Mammary epithelial cell (primary cell): ENCODE measurements around the gene APOLD1.

ENCODE experiments used
- EZH2 ChIP-seq: IDR thresholded peaks from 2 replicates; pipeline ENCODE4 v1.6.1; 2012; ENCODE audit warnings: low read length, inconsistent platforms, borderline replicate concordance
- TF ChIP-seq, protein P1 (sequence below), 2 donors: IDR thresholded peaks in 1 of 2; conservative IDR thresholded peaks in 1 of 2; 2 replicates each; pipeline ENCODE4 v1.5.1; 2011 to 2012; ENCODE audit warnings: inconsistent platforms in 2 of 2, low read length in 2 of 2, mild to moderate bottlenecking in 2 of 2, control low read depth in 1 of 2, low read depth in 1 of 2; ENCODE audit not compliant: insufficient read depth in 1 of 2; ENCODE audit errors: extremely low read depth in 1 of 2

DNA sequence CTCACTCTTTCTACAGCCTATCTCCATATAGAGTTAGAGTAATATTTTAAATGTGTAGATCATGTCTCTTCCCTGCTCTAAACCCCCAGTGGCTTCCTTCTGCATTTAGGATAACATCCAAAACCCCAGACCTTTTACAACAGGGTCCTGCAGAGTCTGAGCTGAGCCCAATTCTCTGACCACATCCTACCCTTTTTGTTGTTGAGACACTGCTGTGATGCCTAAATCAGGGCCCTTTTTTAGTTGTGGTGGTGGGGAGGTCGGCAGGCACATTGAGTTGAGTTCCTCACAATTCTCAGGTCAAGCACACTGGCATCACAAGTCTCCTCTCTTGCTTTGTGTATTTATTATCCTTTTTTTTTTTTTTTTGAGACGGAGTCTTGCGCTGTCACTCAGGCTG is 25.9 kb downstream of the APOLD1 start:
- TF ChIP-seq, protein P1, sequence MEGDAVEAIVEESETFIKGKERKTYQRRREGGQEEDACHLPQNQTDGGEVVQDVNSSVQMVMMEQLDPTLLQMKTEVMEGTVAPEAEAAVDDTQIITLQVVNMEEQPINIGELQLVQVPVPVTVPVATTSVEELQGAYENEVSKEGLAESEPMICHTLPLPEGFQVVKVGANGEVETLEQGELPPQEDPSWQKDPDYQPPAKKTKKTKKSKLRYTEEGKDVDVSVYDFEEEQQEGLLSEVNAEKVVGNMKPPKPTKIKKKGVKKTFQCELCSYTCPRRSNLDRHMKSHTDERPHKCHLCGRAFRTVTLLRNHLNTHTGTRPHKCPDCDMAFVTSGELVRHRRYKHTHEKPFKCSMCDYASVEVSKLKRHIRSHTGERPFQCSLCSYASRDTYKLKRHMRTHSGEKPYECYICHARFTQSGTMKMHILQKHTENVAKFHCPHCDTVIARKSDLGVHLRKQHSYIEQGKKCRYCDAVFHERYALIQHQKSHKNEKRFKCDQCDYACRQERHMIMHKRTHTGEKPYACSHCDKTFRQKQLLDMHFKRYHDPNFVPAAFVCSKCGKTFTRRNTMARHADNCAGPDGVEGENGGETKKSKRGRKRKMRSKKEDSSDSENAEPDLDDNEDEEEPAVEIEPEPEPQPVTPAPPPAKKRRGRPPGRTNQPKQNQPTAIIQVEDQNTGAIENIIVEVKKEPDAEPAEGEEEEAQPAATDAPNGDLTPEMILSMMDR (conservative IDR thresholded peaks at IDR 0.05 in 1 of 2, IDR thresholded peaks at IDR 0.05 in 1 of 2; ENCODE audit: extremely low read depth in 1 of 2, insufficient read depth in 1 of 2, low read depth in 1 of 2, low read length in 2 of 2): no peak
- no peak for TF ChIP-seq EZH2
